HL-60 (cell line): ENCODE results near the gene TK2.
A peak's percentile ranks its signal among the peaks of the same experiment; 100 is the strongest.
"Not testable (repeated sequence)": the region's sequence is repeated elsewhere in the genome, so short reads cannot be mapped to it uniquely, and the experiment has no call there.

ENCODE experiments used
- DNase-seq, 2 experiments: peaks; one replicate each; pipeline ENCODE4 v3.0.0-alpha.2; 2010 to 2020; ENCODE audit warnings: low read depth in 1 of 2, low spot score in 1 of 2
- H3K27ac ChIP-seq: fragments of 250-450 bp; sonication (Bioruptor Pico); replicated peaks from 2 replicates; pipeline ENCODE4 v1.5.1; 2020; ENCODE audit warnings: mild to moderate bottlenecking, moderate library complexity
- H3K27me3 ChIP-seq: fragments of 250-450 bp; sonication (Bioruptor Pico); 2 replicates; pipeline ENCODE4 v1.5.1; 2021; ENCODE audit warnings: mild to moderate bottlenecking, moderate library complexity; ENCODE audit not compliant: insufficient read depth, poor library complexity, severe bottlenecking
- H3K4me3 ChIP-seq: replicated peaks from 2 replicates; pipeline ENCODE4 v1.5.1; 2011; ENCODE audit warnings: mild to moderate bottlenecking, control low read depth, low read length; ENCODE audit not compliant: insufficient read depth
- GABPA ChIP-seq: IDR thresholded peaks from 2 replicates; pipeline ENCODE4 v1.6.1; 2012; ENCODE audit warnings: low read depth
- POLR2AphosphoS5 ChIP-seq: IDR thresholded peaks from 2 replicates; pipeline ENCODE4 v1.6.1; 2012; ENCODE audit warnings: low read depth
- REST ChIP-seq: IDR thresholded peaks from 2 replicates; pipeline ENCODE4 v1.6.1; 2012; ENCODE audit warnings: low read depth; ENCODE audit not compliant: insufficient replicate concordance
- SPI1 ChIP-seq: IDR thresholded peaks from 2 replicates; pipeline ENCODE4 v1.6.1; 2012; ENCODE audit warnings: low read depth, mild to moderate bottlenecking, borderline replicate concordance
- TF ChIP-seq, protein P1 (sequence below): IDR thresholded peaks from one replicate; pipeline ENCODE4 v1.5.1; 2011; ENCODE audit warnings: low read length, control low read depth, inconsistent platforms; ENCODE audit not compliant: insufficient read depth

The TK2 gene

DNA sequence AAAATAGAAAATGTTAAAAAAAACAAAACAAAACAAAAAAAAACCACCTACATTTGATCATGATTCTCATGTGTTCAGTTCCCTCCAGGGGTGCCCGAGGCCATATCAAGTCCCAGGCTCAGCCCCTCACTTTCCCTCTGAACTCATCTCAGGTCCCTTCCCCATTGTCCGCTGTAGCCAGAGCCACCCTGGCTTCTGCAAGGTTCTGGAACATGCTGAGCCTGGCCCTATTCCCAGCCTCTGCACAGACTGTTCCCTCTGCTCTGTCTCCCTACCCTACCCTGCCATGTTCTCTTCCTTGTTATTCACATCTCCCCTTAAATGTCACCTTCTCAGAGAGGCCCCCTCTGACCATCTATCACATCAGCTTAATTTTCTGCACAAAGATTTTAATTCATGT lies 46.9 kb downstream of the TK2 start:
- no peak for DNase-seq
- TF ChIP-seq GABPA: no peak
- TF ChIP-seq SPI1: no peak
- TF ChIP-seq, protein P1, sequence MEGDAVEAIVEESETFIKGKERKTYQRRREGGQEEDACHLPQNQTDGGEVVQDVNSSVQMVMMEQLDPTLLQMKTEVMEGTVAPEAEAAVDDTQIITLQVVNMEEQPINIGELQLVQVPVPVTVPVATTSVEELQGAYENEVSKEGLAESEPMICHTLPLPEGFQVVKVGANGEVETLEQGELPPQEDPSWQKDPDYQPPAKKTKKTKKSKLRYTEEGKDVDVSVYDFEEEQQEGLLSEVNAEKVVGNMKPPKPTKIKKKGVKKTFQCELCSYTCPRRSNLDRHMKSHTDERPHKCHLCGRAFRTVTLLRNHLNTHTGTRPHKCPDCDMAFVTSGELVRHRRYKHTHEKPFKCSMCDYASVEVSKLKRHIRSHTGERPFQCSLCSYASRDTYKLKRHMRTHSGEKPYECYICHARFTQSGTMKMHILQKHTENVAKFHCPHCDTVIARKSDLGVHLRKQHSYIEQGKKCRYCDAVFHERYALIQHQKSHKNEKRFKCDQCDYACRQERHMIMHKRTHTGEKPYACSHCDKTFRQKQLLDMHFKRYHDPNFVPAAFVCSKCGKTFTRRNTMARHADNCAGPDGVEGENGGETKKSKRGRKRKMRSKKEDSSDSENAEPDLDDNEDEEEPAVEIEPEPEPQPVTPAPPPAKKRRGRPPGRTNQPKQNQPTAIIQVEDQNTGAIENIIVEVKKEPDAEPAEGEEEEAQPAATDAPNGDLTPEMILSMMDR: no peak
- no peak for TF ChIP-seq REST
- no peak for TF ChIP-seq POLR2AphosphoS5
- no peak overlapping the region for H3K27ac ChIP-seq
- H3K4me3 ChIP-seq: no peak overlapping the region
- H3K27me3 ChIP-seq: no peaks in the 10 kb centered on the region

DNA sequence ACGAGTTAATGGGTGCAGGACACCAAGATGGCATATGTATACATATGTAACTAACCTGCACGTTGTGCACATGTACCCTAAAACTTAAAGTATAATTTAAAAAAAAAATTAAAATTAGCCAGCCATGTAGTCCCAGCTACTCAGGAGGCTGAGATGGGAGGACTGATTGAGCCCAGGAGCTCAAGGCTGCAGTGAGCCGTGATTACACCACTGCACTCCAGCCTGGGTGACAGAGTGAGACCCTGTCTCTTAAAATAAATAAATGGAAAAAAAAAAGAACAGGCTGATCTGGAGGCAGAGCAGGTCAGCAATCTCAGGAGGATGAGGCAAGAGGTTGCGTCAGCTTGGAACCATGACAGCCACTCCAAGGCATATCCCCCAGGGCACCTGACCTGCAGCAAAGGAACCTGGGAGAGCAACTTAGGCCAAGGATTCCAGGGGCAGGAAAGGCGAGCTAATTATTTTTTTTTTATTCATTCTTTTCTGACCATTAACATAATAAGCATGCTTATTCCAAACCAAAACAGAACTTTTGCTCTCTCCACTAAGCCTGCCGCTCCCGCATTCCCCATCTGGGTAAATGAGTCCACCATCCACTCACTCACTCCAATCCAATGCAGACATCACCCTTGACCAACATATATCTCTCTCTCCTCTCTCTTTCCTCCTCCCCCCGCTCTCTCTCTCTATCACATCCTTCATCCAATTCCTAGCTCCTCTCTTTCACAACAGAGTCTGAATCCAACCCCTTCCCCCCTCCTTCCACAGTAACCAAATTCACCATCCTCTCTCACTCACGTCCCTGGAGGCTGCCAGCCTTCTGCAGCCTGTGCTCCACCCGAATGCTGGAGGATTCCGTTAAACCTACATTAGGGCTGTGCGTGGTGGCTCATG lies 47.7 kb downstream of the TK2 start:
- no peak overlapping the region for H3K27ac ChIP-seq
- H3K27me3 ChIP-seq: no peaks in the 10 kb centered on the region
- TF ChIP-seq SPI1 (no peak), REST (no peak), POLR2AphosphoS5 (no peak), GABPA (no peak)
- TF ChIP-seq, protein P1: no peak
- H3K4me3 ChIP-seq: no peak overlapping the region
- DNase-seq: peak in 1 of 2 experiments; percentile 42

DNA sequence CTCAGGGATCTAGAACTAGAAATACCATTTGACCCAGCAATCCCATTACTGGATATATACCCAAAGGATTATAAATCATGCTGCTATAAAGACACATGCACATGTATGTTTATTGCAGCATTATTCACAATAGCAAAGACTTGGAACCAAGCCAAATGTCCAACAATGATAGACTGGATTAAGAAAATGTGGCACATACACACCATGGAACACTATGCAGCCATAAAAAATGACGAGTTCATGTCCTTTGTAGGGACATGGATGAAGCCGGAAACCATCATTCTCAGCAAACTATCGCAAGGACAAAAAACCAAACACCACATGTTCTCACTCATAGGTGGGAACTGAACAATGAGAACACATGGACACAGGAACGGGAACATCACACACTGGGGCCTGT lies 48.4 kb downstream of the TK2 start:
- not testable (repeated sequence) for H3K27me3 ChIP-seq, H3K27ac ChIP-seq, H3K4me3 ChIP-seq, DNase-seq

DNA sequence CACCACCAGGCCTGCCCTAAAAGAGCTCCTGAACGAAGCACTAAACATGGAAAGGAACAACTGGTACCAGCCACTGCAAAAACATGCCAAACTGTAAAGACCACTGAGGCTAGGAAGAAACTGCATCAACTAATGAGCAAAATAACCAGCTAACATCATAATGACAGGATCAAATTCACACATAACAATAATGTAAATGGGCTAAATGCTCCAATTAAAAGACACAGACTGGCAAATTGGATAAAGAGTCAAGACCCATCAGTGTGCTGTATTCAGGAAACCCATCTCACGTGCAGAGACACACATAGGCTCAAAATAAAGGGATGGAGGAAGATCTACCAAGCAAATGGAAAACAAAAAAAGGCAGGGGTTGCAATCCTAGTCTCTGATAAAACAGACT lies 52.0 kb downstream of the TK2 start:
- not testable (repeated sequence) for H3K4me3 ChIP-seq, H3K27ac ChIP-seq, H3K27me3 ChIP-seq, DNase-seq

DNA sequence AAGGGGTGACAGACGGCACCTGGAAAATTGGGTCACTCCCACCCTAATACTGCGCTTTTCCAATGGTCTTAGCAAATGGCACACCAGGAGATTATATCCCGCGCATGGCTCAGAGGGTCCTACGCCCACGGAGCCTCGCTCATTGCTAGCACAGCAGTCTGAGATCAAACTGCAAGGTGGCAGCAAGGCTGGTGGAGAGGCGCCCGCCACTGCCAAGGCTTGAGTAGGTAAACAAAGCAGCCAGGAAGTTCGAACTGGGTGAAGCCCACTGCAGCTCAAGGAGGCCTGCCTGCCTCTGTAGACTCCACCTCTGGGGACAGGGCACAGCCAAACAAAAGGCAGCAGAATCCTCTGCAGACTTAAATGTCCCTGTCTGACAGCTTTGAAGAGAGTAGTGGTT lies 53.7 kb downstream of the TK2 start:
- H3K27me3 ChIP-seq, DNase-seq, H3K4me3 ChIP-seq, H3K27ac ChIP-seq: not testable (repeated sequence)
